GM23338 (cell line): ENCODE data around the gene MYO1D. TPM values are rescaled to one million over a fixed set of nuclear protein-coding genes. Genes with fewer than 3 reads are reported as not detected.

Source experiments
- ATAC-seq: fragments of 200-7000 bp; cut with Tn5 transposase; 3 replicates; pipeline ENCODE4 v1.9.1; 2020
- DNase-seq: peaks from one replicate; pipeline ENCODE4 v3.0.0-alpha.2; 2015; ENCODE audit warnings: low spot score
- H2AFZ ChIP-seq: fragments of 200-600 bp; sonication (generic); 2 replicates; pipeline ENCODE4 v1.8.0; 2016; ENCODE audit warnings: antibody characterized with exemption, mild to moderate bottlenecking, moderate library complexity
- H3F3A ChIP-seq: fragments of 200-600 bp; sonication (generic); replicated peaks from 2 replicates; pipeline ENCODE4 v1.8.0; 2017; ENCODE audit warnings: antibody characterized with exemption, mixed run types, low read depth
- H3K27ac ChIP-seq: fragments of 200-600 bp; sonication (generic); 2 replicates; pipeline ENCODE4 v1.6.1; 2016; ENCODE audit warnings: low read depth
- H3K27me3 ChIP-seq: fragments of 200-600 bp; sonication (generic); 2 replicates; pipeline ENCODE4 v1.8.0; 2016; ENCODE audit warnings: mild to moderate bottlenecking, mixed run types, moderate library complexity; ENCODE audit not compliant: insufficient read depth
- H3K36me3 ChIP-seq: fragments of 200-600 bp; sonication (generic); 2 replicates; pipeline ENCODE4 v1.8.0; 2016; ENCODE audit warnings: mild to moderate bottlenecking; ENCODE audit not compliant: insufficient read depth
- H3K4me1 ChIP-seq: fragments of 200-600 bp; sonication (generic); 2 replicates; pipeline ENCODE4 v1.8.0; 2016; ENCODE audit warnings: mild to moderate bottlenecking, moderate library complexity; ENCODE audit not compliant: insufficient read depth
- H3K4me2 ChIP-seq: fragments of 200-600 bp; sonication (generic); 2 replicates; pipeline ENCODE4 v1.7.1; 2017; ENCODE audit warnings: mixed run types
- H3K4me3 ChIP-seq: fragments of 200-600 bp; sonication (generic); 2 replicates; pipeline ENCODE4 v1.6.1; 2016; ENCODE audit warnings: mixed run types
- H3K79me2 ChIP-seq: fragments of 200-600 bp; sonication (generic); replicated peaks from 2 replicates; pipeline ENCODE4 v1.8.0; 2017; ENCODE audit warnings: mild to moderate bottlenecking; ENCODE audit not compliant: insufficient read depth
- H3K9me2 ChIP-seq: fragments of 200-600 bp; sonication (generic); 2 replicates; pipeline ENCODE4 v1.8.0; 2017; ENCODE audit not compliant: insufficient read depth
- H4K20me1 ChIP-seq: fragments of 200-600 bp; sonication (generic); replicated peaks from 2 replicates; pipeline ENCODE4 v1.8.0; 2017; ENCODE audit warnings: mild to moderate bottlenecking; ENCODE audit not compliant: insufficient read depth
- H3K27ac Mint-ChIP-seq: 2 replicates; pipeline ENCODE4 v1.8.0; 2020; ENCODE audit warnings: inconsistent platforms, mild to moderate bottlenecking, moderate library complexity, mixed read lengths
- H3K27me3 Mint-ChIP-seq: 3 replicates; pipeline ENCODE4 v1.8.0; 2022; ENCODE audit warnings: low read depth, mild to moderate bottlenecking, moderate library complexity, mixed read lengths, inconsistent platforms; ENCODE audit not compliant: insufficient read depth, poor library complexity
- H3K36me3 Mint-ChIP-seq: 3 replicates; pipeline ENCODE4 v1.8.0; 2021; ENCODE audit warnings: low read depth, mild to moderate bottlenecking, inconsistent platforms, moderate library complexity, mixed read lengths
- H3K4me1 Mint-ChIP-seq: 3 replicates; pipeline ENCODE4 v1.8.0; 2020; ENCODE audit warnings: mild to moderate bottlenecking, inconsistent platforms, mixed read lengths
- H3K4me3 Mint-ChIP-seq: 3 replicates; pipeline ENCODE4 v1.8.0; 2021; ENCODE audit warnings: moderate library complexity, mild to moderate bottlenecking, inconsistent platforms, mixed read lengths
- H3K9me3 Mint-ChIP-seq: 3 replicates; pipeline ENCODE4 v1.8.0; 2020; ENCODE audit warnings: moderate library complexity, mild to moderate bottlenecking, inconsistent platforms, mixed read lengths
- CREB1 ChIP-seq: fragments of 250-450 bp; sonication (Bioruptor Pico); IDR thresholded peaks from 2 replicates; pipeline ENCODE4 v1.5.0; 2020; ENCODE audit warnings: low read depth, mild to moderate bottlenecking, moderate library complexity
- EZH2 ChIP-seq: fragments of 200-600 bp; sonication (generic); IDR thresholded peaks from one replicate; pipeline ENCODE4 v1.8.0; 2017; ENCODE audit warnings: antibody characterized with exemption, mild to moderate bottlenecking, low read depth; ENCODE audit not compliant: unreplicated experiment
- EZH2phosphoT487 ChIP-seq: fragments of 200-600 bp; sonication (generic); IDR thresholded peaks from one replicate; pipeline ENCODE4 v1.8.1; 2018; ENCODE audit warnings: antibody characterized with exemption; ENCODE audit not compliant: unreplicated experiment
- JUNB ChIP-seq: IDR thresholded peaks from one replicate; pipeline ENCODE4 v1.6.1; 2016; ENCODE audit warnings: antibody characterized with exemption; ENCODE audit not compliant: unreplicated experiment
- POLR2AphosphoS5 ChIP-seq: IDR thresholded peaks from 2 replicates; pipeline ENCODE4 v1.6.1; 2016; ENCODE audit warnings: antibody characterized with exemption, low read depth
- STAT1 ChIP-seq: IDR thresholded peaks from one replicate; pipeline ENCODE4 v1.6.1; 2016; ENCODE audit warnings: antibody characterized with exemption; ENCODE audit not compliant: unreplicated experiment
- ZNF114 ChIP-seq: fragments of 250-450 bp; sonication (Bioruptor Pico); IDR thresholded peaks from 2 replicates; pipeline ENCODE4 v1.5.0; 2020; ENCODE audit warnings: mild to moderate bottlenecking, moderate library complexity
- ZNF331 ChIP-seq: fragments of 250-450 bp; sonication (Bioruptor Pico); IDR thresholded peaks from 2 replicates; pipeline ENCODE4 v1.5.0; 2020; ENCODE audit warnings: low read depth, mild to moderate bottlenecking, moderate library complexity
- polyA plus RNA-seq: library from polyadenylated mRNA; unstranded; fragments of >200 nt; fragmentation: Nextera tagmentation; extraction: Ambion mirVana; gene quantifications from 2 replicates; pipeline ENCODE4 v1.2.1, GENCODE V29; 2016
- total RNA-seq: library from RNA; depleted of rRNA; stranded (reverse); fragments of >200 nt; shearing (Covaris generic); gene quantifications from 2 replicates; pipeline ENCODE4 v1.2.3, GENCODE V29; 2014
- TF ChIP-seq, protein P1 (sequence below): IDR thresholded peaks from 2 replicates; pipeline ENCODE4 v1.6.1; 2016; ENCODE audit warnings: antibody characterized with exemption
- TF ChIP-seq, protein P2 (sequence below): fragments of 250-450 bp; sonication (Bioruptor Pico); IDR thresholded peaks from 2 replicates; pipeline ENCODE4 v1.5.0; 2020; ENCODE audit warnings: mild to moderate bottlenecking, moderate library complexity

MYO1D gene
- total and polyA plus RNA-seq, 2 experiments from 2014 or later: 8.6 to 28.6 TPM

DNA sequence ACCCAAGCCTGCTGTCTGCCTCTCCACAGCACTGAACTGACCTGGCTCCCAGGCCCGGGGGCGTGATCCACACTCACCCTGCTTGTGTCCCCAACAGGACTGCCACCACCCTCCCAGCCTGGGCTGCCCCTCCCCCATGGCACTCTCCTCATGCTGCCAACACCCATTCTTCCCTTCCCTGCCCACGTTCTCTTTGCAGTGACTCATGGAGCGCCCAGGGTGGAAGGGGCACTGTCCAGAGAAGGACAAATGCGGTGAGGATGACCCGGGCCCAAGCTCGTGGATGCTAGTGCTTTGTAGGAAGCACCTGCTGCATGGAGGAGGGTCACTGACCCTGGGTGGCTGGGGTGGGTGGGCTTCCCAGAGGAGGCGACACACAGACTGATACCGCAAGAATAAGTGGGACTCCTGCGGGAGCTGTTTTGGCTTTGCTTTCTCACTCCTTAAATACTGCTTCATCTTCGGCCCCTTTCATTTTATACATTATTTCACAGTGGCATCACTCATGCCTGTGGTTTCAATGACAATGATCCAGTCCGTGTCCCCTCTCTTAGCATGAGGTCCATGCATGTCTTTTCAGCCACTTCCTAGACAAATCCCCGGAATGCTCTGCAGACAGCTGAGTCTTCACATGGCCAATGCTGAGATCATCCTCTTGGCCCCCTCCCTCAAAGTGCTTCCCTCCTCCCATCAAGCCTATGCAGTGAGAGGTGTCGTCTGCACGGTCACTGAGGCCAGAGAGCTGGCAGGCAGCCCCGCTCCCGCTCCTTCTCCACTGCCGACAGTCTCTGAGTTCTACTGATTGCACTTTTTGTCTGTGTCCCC is 372.5 kb downstream of the MYO1D start:
- no peaks in the 10 kb centered on the region for H3K36me3 Mint-ChIP-seq
- no peaks in the 10 kb centered on the region for H3K27me3 ChIP-seq
- H3K4me1 ChIP-seq: no peaks in the 10 kb centered on the region
- no peak overlapping the region for H3K4me2 ChIP-seq
- no peaks in the 10 kb centered on the region for H3K36me3 ChIP-seq
- H3K27ac Mint-ChIP-seq: peak overlapping the region; percentile 44; the same call in 1 of the 2 replicates
- no peaks in the 10 kb centered on the region for H3K79me2 ChIP-seq
- H3K4me1 Mint-ChIP-seq: peaks cover 13% of the 10 kb centered on the region
- DNase-seq: no peak
- no peaks in the 10 kb centered on the region; the same call in 2 of the 3 replicates for H3K9me3 Mint-ChIP-seq
- ATAC-seq: peak; percentile 28; the same call in 2 of the 3 replicates
- H3F3A ChIP-seq: no peaks in the 10 kb centered on the region
- H3K27ac ChIP-seq: no peak overlapping the region
- no peak overlapping the region for H3K4me3 Mint-ChIP-seq
- H2AFZ ChIP-seq: no peak overlapping the region
- H3K27me3 Mint-ChIP-seq: peaks cover 6% of the 10 kb centered on the region
- no peak for TF ChIP-seq JUNB
- TF ChIP-seq CREB1 (CRISPR knock-in tag): no peak
- no peak for TF ChIP-seq ZNF114 (CRISPR knock-in tag)
- TF ChIP-seq, protein P1, sequence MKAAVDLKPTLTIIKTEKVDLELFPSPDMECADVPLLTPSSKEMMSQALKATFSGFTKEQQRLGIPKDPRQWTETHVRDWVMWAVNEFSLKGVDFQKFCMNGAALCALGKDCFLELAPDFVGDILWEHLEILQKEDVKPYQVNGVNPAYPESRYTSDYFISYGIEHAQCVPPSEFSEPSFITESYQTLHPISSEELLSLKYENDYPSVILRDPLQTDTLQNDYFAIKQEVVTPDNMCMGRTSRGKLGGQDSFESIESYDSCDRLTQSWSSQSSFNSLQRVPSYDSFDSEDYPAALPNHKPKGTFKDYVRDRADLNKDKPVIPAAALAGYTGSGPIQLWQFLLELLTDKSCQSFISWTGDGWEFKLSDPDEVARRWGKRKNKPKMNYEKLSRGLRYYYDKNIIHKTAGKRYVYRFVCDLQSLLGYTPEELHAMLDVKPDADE: no peak
- TF ChIP-seq ZNF331 (CRISPR knock-in tag): no peak
- TF ChIP-seq, protein P2, sequence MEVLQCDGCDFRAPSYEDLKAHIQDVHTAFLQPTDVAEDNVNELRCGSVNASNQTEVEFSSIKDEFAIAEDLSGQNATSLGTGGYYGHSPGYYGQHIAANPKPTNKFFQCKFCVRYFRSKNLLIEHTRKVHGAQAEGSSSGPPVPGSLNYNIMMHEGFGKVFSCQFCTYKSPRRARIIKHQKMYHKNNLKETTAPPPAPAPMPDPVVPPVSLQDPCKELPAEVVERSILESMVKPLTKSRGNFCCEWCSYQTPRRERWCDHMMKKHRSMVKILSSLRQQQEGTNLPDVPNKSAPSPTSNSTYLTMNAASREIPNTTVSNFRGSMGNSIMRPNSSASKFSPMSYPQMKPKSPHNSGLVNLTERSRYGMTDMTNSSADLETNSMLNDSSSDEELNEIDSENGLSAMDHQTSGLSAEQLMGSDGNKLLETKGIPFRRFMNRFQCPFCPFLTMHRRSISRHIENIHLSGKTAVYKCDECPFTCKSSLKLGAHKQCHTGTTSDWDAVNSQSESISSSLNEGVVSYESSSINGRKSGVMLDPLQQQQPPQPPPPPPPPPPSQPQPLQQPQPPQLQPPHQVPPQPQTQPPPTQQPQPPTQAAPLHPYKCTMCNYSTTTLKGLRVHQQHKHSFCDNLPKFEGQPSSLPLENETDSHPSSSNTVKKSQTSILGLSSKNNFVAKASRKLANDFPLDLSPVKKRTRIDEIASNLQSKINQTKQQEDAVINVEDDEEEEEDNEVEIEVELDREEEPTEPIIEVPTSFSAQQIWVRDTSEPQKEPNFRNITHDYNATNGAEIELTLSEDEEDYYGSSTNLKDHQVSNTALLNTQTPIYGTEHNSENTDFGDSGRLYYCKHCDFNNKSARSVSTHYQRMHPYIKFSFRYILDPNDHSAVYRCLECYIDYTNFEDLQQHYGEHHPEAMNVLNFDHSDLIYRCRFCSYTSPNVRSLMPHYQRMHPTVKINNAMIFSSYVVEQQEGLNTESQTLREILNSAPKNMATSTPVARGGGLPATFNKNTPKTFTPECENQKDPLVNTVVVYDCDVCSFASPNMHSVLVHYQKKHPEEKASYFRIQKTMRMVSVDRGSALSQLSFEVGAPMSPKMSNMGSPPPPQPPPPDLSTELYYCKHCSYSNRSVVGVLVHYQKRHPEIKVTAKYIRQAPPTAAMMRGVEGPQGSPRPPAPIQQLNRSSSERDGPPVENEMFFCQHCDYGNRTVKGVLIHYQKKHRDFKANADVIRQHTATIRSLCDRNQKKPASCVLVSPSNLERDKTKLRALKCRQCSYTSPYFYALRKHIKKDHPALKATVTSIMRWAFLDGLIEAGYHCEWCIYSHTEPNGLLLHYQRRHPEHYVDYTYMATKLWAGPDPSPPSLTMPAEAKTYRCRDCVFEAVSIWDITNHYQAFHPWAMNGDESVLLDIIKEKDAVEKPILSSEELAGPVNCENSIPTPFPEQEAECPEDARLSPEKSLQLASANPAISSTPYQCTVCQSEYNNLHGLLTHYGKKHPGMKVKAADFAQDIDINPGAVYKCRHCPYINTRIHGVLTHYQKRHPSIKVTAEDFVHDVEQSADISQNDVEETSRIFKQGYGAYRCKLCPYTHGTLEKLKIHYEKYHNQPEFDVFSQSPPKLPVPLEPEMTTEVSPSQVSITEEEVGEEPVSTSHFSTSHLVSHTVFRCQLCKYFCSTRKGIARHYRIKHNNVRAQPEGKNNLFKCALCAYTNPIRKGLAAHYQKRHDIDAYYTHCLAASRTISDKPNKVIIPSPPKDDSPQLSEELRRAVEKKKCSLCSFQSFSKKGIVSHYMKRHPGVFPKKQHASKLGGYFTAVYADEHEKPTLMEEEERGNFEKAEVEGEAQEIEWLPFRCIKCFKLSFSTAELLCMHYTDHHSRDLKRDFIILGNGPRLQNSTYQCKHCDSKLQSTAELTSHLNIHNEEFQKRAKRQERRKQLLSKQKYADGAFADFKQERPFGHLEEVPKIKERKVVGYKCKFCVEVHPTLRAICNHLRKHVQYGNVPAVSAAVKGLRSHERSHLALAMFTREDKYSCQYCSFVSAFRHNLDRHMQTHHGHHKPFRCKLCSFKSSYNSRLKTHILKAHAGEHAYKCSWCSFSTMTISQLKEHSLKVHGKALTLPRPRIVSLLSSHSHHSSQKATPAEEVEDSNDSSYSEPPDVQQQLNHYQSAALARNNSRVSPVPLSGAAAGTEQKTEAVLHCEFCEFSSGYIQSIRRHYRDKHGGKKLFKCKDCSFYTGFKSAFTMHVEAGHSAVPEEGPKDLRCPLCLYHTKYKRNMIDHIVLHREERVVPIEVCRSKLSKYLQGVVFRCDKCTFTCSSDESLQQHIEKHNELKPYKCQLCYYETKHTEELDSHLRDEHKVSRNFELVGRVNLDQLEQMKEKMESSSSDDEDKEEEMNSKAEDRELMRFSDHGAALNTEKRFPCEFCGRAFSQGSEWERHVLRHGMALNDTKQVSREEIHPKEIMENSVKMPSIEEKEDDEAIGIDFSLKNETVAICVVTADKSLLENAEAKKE (CRISPR knock-in tag): no peak
- no peak for TF ChIP-seq POLR2AphosphoS5
- TF ChIP-seq STAT1: no peak
- no peak for TF ChIP-seq EZH2phosphoT487
- TF ChIP-seq EZH2: no peak
- no peaks in the 10 kb centered on the region for H4K20me1 ChIP-seq
- no peaks in the 10 kb centered on the region for H3K9me2 ChIP-seq
- no peak overlapping the region for H3K4me3 ChIP-seq
